Stomach (tissue), 9 donors: ENCODE results near the gene CCDC88C. TPM values are rescaled to one million over a fixed set of nuclear protein-coding genes. Genes with fewer than 3 reads are reported as not detected.

Experiments used
- DNase-seq, 2 donors: peaks; one replicate each; pipeline versions ENCODE4 v3.0.0 to v3.0.0-alpha.2; 2013 to 2019
- H3K27ac ChIP-seq, 5 donors: fragments of 200-600 bp in 4 of 5; sonication (generic) in 4 of 5; one replicate each; pipeline ENCODE4 v1.5.1; 2013 to 2019; ENCODE audit warnings: mild to moderate bottlenecking in 1 of 5, moderate library complexity in 1 of 5
- H3K27me3 ChIP-seq, 3 donors: fragments of 200-600 bp; sonication (generic); one replicate each; pipeline ENCODE4 v1.5.1; 2017 to 2019; ENCODE audit warnings: mixed run types in 1 of 3
- H3K36me3 ChIP-seq, 4 donors: fragments of 200-600 bp; sonication (generic); 1 replicate in 3 of 4; 2 replicates in 1 of 4; pipeline ENCODE4 v1.5.1; 2016 to 2019
- H3K4me1 ChIP-seq, 4 donors: fragments of 200-600 bp; sonication (generic); one replicate each; pipeline ENCODE4 v1.5.1; 2016 to 2019
- H3K4me3 ChIP-seq, 4 donors: fragments of 200-600 bp; sonication (generic) in 3 of 4; one replicate each; pipeline ENCODE4 v1.5.1; 2016 to 2019; ENCODE audit warnings: mild to moderate bottlenecking in 1 of 4
- H3K9me3 ChIP-seq, 4 donors: fragments of 200-600 bp; sonication (generic); one replicate each; pipeline ENCODE4 v1.5.1; 2016 to 2019
- EP300 ChIP-seq: sonication (generic); formaldehyde crosslinking; IDR thresholded peaks from one replicate; pipeline ENCODE4 v1.6.1; 2017; ENCODE audit warnings: antibody characterized with exemption
- POLR2A ChIP-seq, 4 donors: fragments of 450-650 bp; IDR thresholded peaks; one replicate each; pipeline ENCODE4 v1.6.1; 2016; ENCODE audit warnings: antibody characterized with exemption in 4 of 4, control low read depth in 2 of 4, mild to moderate bottlenecking in 1 of 4, moderate library complexity in 1 of 4
- POLR2AphosphoS5 ChIP-seq, 3 donors: sonication (generic); formaldehyde crosslinking; IDR thresholded peaks; one replicate each; pipeline ENCODE4 v1.6.1; 2016; ENCODE audit warnings: antibody characterized with exemption in 3 of 3
- WGBS, 5 donors: extraction: QIAGEN DNeasy Blood & Tissue Kit in 3 of 5; methylation state at CpG; one replicate each; pipeline versions ENCODE4 v1.1.5 to v1.1.7; 2013 to 2018; 5-methylcytosine and 5-hydroxymethylcytosine counted together
- intact Hi-C: fragments of 100-400 bp; cut with DNase I; formaldehyde crosslinking; loops from one replicate; pipeline ENCODE4 v1.15.1; 2023; ENCODE audit warnings: low total_unique reads
- polyA plus RNA-seq, 3 donors: library from polyadenylated mRNA; stranded (reverse); fragments of 200-250 nt; gene quantifications; one replicate each; pipeline ENCODE4 v1.2.3, GENCODE V29; 2013
- total RNA-seq, 5 donors: library from RNA; depleted of rRNA; stranded (reverse); fragments of >200 nt; gene quantifications; one replicate each; pipeline versions ENCODE4 v1.1.0 to v1.2.3, GENCODE V29; 2014 to 2016
- TF ChIP-seq, protein P1 (sequence below), 7 experiments: fragments of 450-650 bp in 4 of 7; fragments of 200-600 bp in 3 of 7; sonication (generic) in 3 of 7; IDR thresholded peaks; one replicate each; pipeline ENCODE4 v1.5.1; 2016 to 2019; ENCODE audit warnings: antibody characterized with exemption in 7 of 7, control low read depth in 2 of 7, mild to moderate bottlenecking in 1 of 7
- donor health status: healthy with polysubstance abuse.
- donor health status: Bipolar disorder and iron deficiency.
- donor health status: healthy.

Gene CCDC88C
- total and polyA plus RNA-seq, 8 donors = 10.5 to 66.9 (median 22.3) TPM

DNA sequence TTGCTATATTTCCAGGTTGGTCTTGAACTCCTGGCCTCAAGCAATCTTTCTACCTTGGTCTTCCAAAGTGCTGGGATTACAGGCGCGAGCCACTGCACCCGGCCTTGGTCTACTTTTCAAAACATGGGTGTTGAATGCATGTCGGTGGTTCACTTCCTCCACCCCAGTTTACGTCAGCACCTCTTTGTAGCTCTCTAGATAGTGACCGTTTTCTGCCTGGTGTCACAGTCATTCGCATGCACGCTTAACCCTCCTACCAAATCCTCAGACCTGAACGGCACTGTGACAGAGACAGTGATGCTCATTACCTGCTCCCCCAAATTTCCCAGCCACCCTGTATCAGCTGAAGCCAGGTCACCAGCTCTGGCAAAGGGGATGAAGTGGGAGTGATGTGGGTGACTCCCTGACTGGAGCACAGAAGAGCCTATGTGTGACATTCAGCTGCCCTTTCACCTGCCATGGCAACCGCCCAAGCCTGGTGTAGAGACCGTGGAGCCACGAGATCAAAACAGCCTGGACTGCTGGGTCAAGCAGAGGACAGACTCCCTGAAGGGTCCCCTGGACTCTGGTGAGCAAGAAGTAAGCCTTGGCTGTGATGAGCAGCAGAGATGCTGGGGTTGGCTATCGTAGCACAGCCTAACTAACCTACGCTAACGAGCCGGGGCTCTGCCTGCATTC lies 106.9 kb downstream of the CCDC88C start:
- Histone ChIP-seq H3K27ac (no peak overlapping the region), H3K4me3 (no peak overlapping the region), H3K9me3 (no peaks in the 10 kb centered on the region), H3K36me3 (peaks cover 31 to 96% (median 89%) of the 10 kb centered on the region in 4 donors), H3K4me1 (peaks cover 0 to 13% (median 6%) of the 10 kb centered on the region in 4 donors), H3K27me3 (no peaks in the 10 kb centered on the region)
- intact Hi-C loops = no loop called here
- TF ChIP-seq POLR2A (IDR thresholded peaks at IDR 0.05) (no peak), EP300 (no peak), POLR2AphosphoS5 (IDR thresholded peaks at IDR 0.05) (no peak)
- TF ChIP-seq, protein P1, sequence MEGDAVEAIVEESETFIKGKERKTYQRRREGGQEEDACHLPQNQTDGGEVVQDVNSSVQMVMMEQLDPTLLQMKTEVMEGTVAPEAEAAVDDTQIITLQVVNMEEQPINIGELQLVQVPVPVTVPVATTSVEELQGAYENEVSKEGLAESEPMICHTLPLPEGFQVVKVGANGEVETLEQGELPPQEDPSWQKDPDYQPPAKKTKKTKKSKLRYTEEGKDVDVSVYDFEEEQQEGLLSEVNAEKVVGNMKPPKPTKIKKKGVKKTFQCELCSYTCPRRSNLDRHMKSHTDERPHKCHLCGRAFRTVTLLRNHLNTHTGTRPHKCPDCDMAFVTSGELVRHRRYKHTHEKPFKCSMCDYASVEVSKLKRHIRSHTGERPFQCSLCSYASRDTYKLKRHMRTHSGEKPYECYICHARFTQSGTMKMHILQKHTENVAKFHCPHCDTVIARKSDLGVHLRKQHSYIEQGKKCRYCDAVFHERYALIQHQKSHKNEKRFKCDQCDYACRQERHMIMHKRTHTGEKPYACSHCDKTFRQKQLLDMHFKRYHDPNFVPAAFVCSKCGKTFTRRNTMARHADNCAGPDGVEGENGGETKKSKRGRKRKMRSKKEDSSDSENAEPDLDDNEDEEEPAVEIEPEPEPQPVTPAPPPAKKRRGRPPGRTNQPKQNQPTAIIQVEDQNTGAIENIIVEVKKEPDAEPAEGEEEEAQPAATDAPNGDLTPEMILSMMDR (IDR thresholded peaks at IDR 0.05) = no peak
- WGBS, 5 donors = 80 to 88% (median 87%) methylated on average over 16 of the region's 16 CpGs
- no peak for DNase-seq

DNA sequence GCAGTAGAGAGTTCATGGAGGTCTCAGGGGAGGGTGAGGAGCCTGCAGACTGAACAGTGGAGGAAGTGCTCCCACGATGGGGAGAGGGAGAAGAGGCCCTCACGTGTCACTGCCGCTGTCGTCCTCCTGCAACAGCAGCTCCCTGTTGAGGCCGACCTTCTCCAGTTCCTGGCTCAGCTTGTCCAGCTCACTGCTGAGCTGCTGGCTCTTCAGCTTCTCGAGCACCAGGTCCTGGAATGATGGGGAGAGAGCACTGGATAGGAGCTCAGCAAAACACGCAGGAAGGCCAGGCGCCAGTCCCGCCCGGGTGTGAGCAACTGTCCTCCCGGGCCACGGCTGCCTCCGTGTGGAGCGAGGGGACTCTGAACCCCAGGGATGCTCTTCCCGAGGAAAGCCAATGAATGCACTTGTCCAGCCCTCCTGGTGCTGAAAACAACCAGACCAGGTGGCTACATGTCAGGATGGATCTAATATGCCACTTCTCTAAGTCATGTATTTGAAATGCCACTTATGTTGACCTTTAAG lies 107.8 kb downstream of the CCDC88C start:
- TF ChIP-seq POLR2AphosphoS5 (IDR thresholded peaks at IDR 0.05) (no peak), EP300 (no peak), POLR2A (IDR thresholded peaks at IDR 0.05) (no peak)
- TF ChIP-seq, protein P1 (IDR thresholded peaks at IDR 0.05) = no peak
- Histone ChIP-seq H3K36me3 (peaks cover 23 to 96% (median 88%) of the 10 kb centered on the region in 4 donors), H3K9me3 (no peaks in the 10 kb centered on the region), H3K4me1 (peaks cover 0 to 13% (median 6%) of the 10 kb centered on the region in 4 donors), H3K4me3 (no peak overlapping the region), H3K27me3 (no peaks in the 10 kb centered on the region), H3K27ac (no peak overlapping the region)
- DNase-seq = no peak
- intact Hi-C loops = no loop called here
- 72 to 91% (median 77%) methylated on average over 15 of the region's 15 CpGs for WGBS, 5 donors

DNA sequence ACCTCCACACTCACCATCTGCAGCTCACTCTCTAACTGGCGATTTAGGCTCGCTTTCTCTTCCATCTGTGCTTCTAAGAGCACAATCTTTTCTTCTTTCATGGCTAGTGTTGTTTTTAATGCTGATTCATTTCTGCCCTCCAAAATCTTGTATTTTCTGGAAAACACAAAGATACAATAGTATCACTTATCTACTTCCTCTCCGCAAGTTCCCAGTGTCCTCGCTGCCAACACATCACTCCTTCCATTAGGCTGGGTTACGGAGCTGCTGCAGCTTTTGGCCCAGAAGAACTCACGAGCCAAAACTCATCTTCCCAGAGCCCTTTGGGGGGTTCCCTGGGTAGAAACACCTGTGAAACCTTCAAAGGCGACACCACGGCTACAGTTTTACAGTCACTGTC lies 109.3 kb downstream of the CCDC88C start:
- intact Hi-C loops = no loop called here
- Histone ChIP-seq H3K27me3 (no peaks in the 10 kb centered on the region), H3K36me3 (peaks cover 29 to 96% (median 87%) of the 10 kb centered on the region in 4 donors), H3K27ac (no peak overlapping the region), H3K9me3 (no peaks in the 10 kb centered on the region), H3K4me3 (no peak overlapping the region), H3K4me1 (peaks cover 0 to 13% (median 6%) of the 10 kb centered on the region in 4 donors)
- no peak for TF ChIP-seq POLR2AphosphoS5 (IDR thresholded peaks at IDR 0.05)
- no peak for TF ChIP-seq POLR2A (IDR thresholded peaks at IDR 0.05)
- TF ChIP-seq, protein P1 (IDR thresholded peaks at IDR 0.05) = no peak
- no peak for TF ChIP-seq EP300
- WGBS, 5 donors = 89 to 98% (median 97%) methylated on average over 8 of the region's 8 CpGs
- DNase-seq = no peak

DNA sequence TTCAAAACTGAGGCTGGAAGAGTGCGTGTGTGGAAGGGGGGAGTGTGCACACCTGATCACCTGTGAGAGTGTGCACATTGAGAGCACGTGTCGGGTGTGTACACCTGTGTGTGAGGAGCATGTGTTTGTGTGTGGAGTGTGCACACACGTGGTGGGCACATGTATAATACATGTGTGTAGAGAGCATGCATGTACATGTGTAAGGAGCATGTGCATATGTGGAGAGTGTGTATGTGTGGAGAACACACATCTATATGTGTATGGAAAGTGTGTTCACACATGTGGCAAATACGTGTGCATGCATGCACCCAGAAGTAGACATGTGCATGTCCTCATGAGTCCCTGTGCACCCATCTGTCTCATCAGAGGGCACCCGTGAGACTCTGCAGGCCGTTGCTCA lies 110.0 kb downstream of the CCDC88C start:
- H3K4me1 ChIP-seq = peaks cover 0 to 13% (median 6%) of the 10 kb centered on the region in 4 donors
- DNase-seq = no peak
- no peaks in the 10 kb centered on the region for H3K27me3 ChIP-seq
- H3K4me3 ChIP-seq = no peak overlapping the region
- H3K27ac ChIP-seq = no peak overlapping the region
- intact Hi-C loops = no loop called here
- no peaks in the 10 kb centered on the region for H3K9me3 ChIP-seq
- 90 to 94% (median 94%) methylated on average over 7 of the region's 7 CpGs for WGBS, 5 donors
- H3K36me3 ChIP-seq = peaks cover 29 to 94% (median 84%) of the 10 kb centered on the region in 4 donors
- TF ChIP-seq POLR2A (IDR thresholded peaks at IDR 0.05) = no peak
- TF ChIP-seq POLR2AphosphoS5 (IDR thresholded peaks at IDR 0.05) = no peak
- TF ChIP-seq, protein P1 (IDR thresholded peaks at IDR 0.05) = no peak
- no peak for TF ChIP-seq EP300
